HG03571 (cell line): ENCODE measurements around the gene TRAPPC2.
A peak's percentile ranks its signal among the peaks of the same experiment; 100 is the strongest.

Experiments
- ATAC-seq: cut with Tn5 transposase; IDR thresholded peaks from one replicate; pipeline ENCODE4 v1.9.1; 2021; ENCODE audit not compliant: unreplicated experiment

The TRAPPC2 gene

GRCh38 chrX:13734278-13735172 lies at the start of gene TRAPPC2, which contains the start of gene OFD1:
Gene TRAPPC2 (minus strand): TSS chrX:13734620. CDS start chrX:13719963, 14,657 bp downstream.
Gene OFD1 (plus strand): TSS chrX:13734748. CDS start chrX:13735072, 324 bp downstream.
- ATAC-seq = peak; percentile 81

- no peak for ATAC-seq
Measured at GRCh38 chrX:13780868-13781427, 46.5 kb upstream of the TRAPPC2 start.

- ATAC-seq = no peak
Measured at GRCh38 chrX:13778916-13779315, 44.5 kb upstream of the TRAPPC2 start.

- no peak for ATAC-seq
Measured at GRCh38 chrX:13776387-13776786, 42.0 kb upstream of the TRAPPC2 start.

GRCh38 chrX:13775837-13776236 lies 41.4 kb upstream of the TRAPPC2 start:
- no peak for ATAC-seq

- ATAC-seq = no peak
Measured at GRCh38 chrX:13774696-13775095, 40.3 kb upstream of the TRAPPC2 start.

- ATAC-seq = no peak
Measured at GRCh38 chrX:13770013-13770535, 35.7 kb upstream of the TRAPPC2 start.

- no peak for ATAC-seq
Measured at GRCh38 chrX:13768939-13769338, 34.5 kb upstream of the TRAPPC2 start.

- no peak for ATAC-seq
Measured at GRCh38 chrX:13764765-13765164, 30.3 kb upstream of the TRAPPC2 start.

- no peak for ATAC-seq
Measured at GRCh38 chrX:13764281-13764680, 29.9 kb upstream of the TRAPPC2 start.

GRCh38 chrX:13763489-13763888 lies 29.1 kb upstream of the TRAPPC2 start:
- no peak for ATAC-seq

GRCh38 chrX:13761606-13762414 lies 27.4 kb upstream of the TRAPPC2 start:
- ATAC-seq = peak; percentile 63

GRCh38 chrX:13760426-13760825 lies 26.0 kb upstream of the TRAPPC2 start:
- ATAC-seq = no peak

GRCh38 chrX:13759152-13759718 lies 24.8 kb upstream of the TRAPPC2 start:
- ATAC-seq = peak; percentile 61

- ATAC-seq = no peak
Measured at GRCh38 chrX:13756381-13756780, 22.0 kb upstream of the TRAPPC2 start.

- no peak for ATAC-seq
Measured at GRCh38 chrX:13755254-13755653, 20.8 kb upstream of the TRAPPC2 start.

- no peak for ATAC-seq
Measured at GRCh38 chrX:13754765-13755164, 20.3 kb upstream of the TRAPPC2 start.

- ATAC-seq = peak; percentile 58
Measured at GRCh38 chrX:13752646-13753045, 18.2 kb upstream of the TRAPPC2 start.

- ATAC-seq = no peak
Measured at GRCh38 chrX:13752141-13752540, 17.7 kb upstream of the TRAPPC2 start.

GRCh38 chrX:13750812-13751211 lies 16.4 kb upstream of the TRAPPC2 start:
- ATAC-seq = no peak

GRCh38 chrX:13750204-13750603 lies 15.8 kb upstream of the TRAPPC2 start:
- ATAC-seq = no peak
